IMR-90 (cell line): Measurements from ENCODE around the gene PCSK1N. TPM values are rescaled to one million over a fixed set of nuclear protein-coding genes. Genes with fewer than 3 reads are reported as not detected.
A peak's percentile ranks its signal among the peaks of the same experiment; 100 is the strongest.

Source experiments
- ATAC-seq: fragments of 200-7000 bp; cut with Tn5 transposase; 2 replicates; pipeline ENCODE4 v1.9.1; 2020; ENCODE audit warnings: low read depth, mild to moderate bottlenecking, moderate library complexity
- BruUV-seq: library from RNA; stranded (reverse); fragments of 400-500 nt; replicated peaks from 2 replicates; lab custom pipeline; 2021; lab: Mats Ljungman, UMichigan
- CTCF ChIA-PET: fragments of 300-600 bp; formaldehyde crosslinking; extraction: SDS; loops from one replicate; lab custom pipeline; 2021; ENCODE audit warnings: antibody characterized with exemption; lab: Yijun Ruan, JAX
- POLR2A ChIA-PET: fragments of 300-600 bp; sonication (Branson Sonifier 250); formaldehyde crosslinking; loops from one replicate; lab custom pipeline; 2022; ENCODE audit warnings: antibody characterized with exemption; ENCODE audit not compliant: unreplicated experiment; lab: Charles Lee
- DNase-seq: peaks from one replicate; pipeline ENCODE4 v3.0.0; 2013
- H2AFZ ChIP-seq: replicated peaks from 2 replicates; pipeline ENCODE3; 2013; ENCODE audit warnings: low read length, mild to moderate bottlenecking; ENCODE audit not compliant: poor library complexity
- H2AK5ac ChIP-seq: 2 replicates; pipeline ENCODE4 v1.6.1; 2013; ENCODE audit warnings: low read depth, low read length, inconsistent platforms
- H2AK9ac ChIP-seq: replicated peaks from 2 replicates; pipeline ENCODE3; 2013; ENCODE audit warnings: mild to moderate bottlenecking, low read depth, low read length, moderate library complexity; ENCODE audit not compliant: poor library complexity
- H2BK120ac ChIP-seq: 2 replicates; pipeline ENCODE4 v1.6.1; 2013; ENCODE audit warnings: low read depth, low read length, inconsistent platforms
- H2BK15ac ChIP-seq: 3 replicates; pipeline ENCODE4 v1.6.1; 2013; ENCODE audit warnings: low read depth, low read length, inconsistent platforms
- H2BK20ac ChIP-seq: 2 replicates; pipeline ENCODE4 v1.6.1; 2013; ENCODE audit warnings: low read depth, mild to moderate bottlenecking, inconsistent platforms, low read length, moderate library complexity
- H2BK5ac ChIP-seq: 2 replicates; pipeline ENCODE4 v1.6.1; 2013; ENCODE audit warnings: mild to moderate bottlenecking, low read depth, low read length, inconsistent platforms; ENCODE audit not compliant: poor library complexity, severe bottlenecking
- H3K14ac ChIP-seq: replicated peaks from 2 replicates; pipeline ENCODE4 v1.6.1; 2013; ENCODE audit warnings: low read depth, low read length, inconsistent platforms
- H3K18ac ChIP-seq: 2 replicates; pipeline ENCODE4 v1.6.1; 2013; ENCODE audit warnings: low read depth, low read length, control low read depth
- H3K23ac ChIP-seq: 2 replicates; pipeline ENCODE4 v1.6.1; 2013; ENCODE audit warnings: low read depth, low read length, inconsistent platforms
- H3K27ac ChIP-seq: 2 replicates; pipeline ENCODE4 v1.5.1; 2013; ENCODE audit warnings: mild to moderate bottlenecking, control low read depth, low read length; ENCODE audit not compliant: insufficient read depth
- H3K27me3 ChIP-seq: 2 replicates; pipeline ENCODE4 v1.6.1; 2013; ENCODE audit warnings: low read length; ENCODE audit not compliant: control insufficient read depth, insufficient read depth
- H3K36me3 ChIP-seq: 2 replicates; pipeline ENCODE4 v1.6.1; 2013; ENCODE audit warnings: low read length, mixed read lengths; ENCODE audit not compliant: control insufficient read depth, insufficient read depth
- H3K4ac ChIP-seq: 2 replicates; pipeline ENCODE4 v1.6.1; 2013; ENCODE audit warnings: low read depth, low read length, inconsistent platforms
- H3K4me1 ChIP-seq: 2 replicates; pipeline ENCODE4 v1.6.1; 2013; ENCODE audit warnings: low read length, mixed read lengths; ENCODE audit not compliant: control insufficient read depth, insufficient read depth
- H3K4me2 ChIP-seq: 2 replicates; pipeline ENCODE4 v1.6.1; 2013; ENCODE audit warnings: low read depth, mild to moderate bottlenecking, control low read depth, low read length, moderate library complexity
- H3K4me3 ChIP-seq: 2 replicates; pipeline ENCODE4 v1.5.1; 2013; ENCODE audit warnings: low read depth, mild to moderate bottlenecking, control low read depth, low read length, moderate library complexity; ENCODE audit not compliant: insufficient read depth
- H3K56ac ChIP-seq: 2 replicates; pipeline ENCODE4 v1.6.1; 2013; ENCODE audit warnings: low read length, inconsistent platforms; ENCODE audit not compliant: insufficient read depth; ENCODE audit errors: extremely low read depth
- H3K79me1 ChIP-seq, 2 experiments: 2 replicates each; pipeline ENCODE4 v1.6.1; 2013; ENCODE audit warnings: low read length in 2 of 2, inconsistent platforms in 1 of 2, low read depth in 1 of 2
- H3K9ac ChIP-seq: 2 replicates; pipeline ENCODE4 v1.6.1; 2013; ENCODE audit warnings: low read depth, low read length, control low read depth
- H3K9me1 ChIP-seq: 2 replicates; pipeline ENCODE4 v1.6.1; 2013; ENCODE audit warnings: low read length, inconsistent platforms; ENCODE audit not compliant: insufficient read depth
- H3K9me3 ChIP-seq: 2 replicates; pipeline ENCODE4 v1.6.1; 2013; ENCODE audit warnings: low read length; ENCODE audit not compliant: control insufficient read depth, insufficient read depth
- H4K20me1 ChIP-seq: 2 replicates; pipeline ENCODE4 v1.6.1; 2013; ENCODE audit warnings: low read length, inconsistent platforms; ENCODE audit not compliant: insufficient read depth
- H4K5ac ChIP-seq: 2 replicates; pipeline ENCODE4 v1.6.1; 2013; ENCODE audit warnings: mild to moderate bottlenecking, low read depth, low read length, control low read depth
- H4K8ac ChIP-seq, 2 experiments: 2 replicates each; pipeline ENCODE4 v1.6.1; 2013; ENCODE audit warnings: low read depth in 2 of 2, low read length in 2 of 2, control low read depth in 1 of 2, inconsistent platforms in 1 of 2
- H4K91ac ChIP-seq: 2 replicates; pipeline ENCODE4 v1.6.1; 2013; ENCODE audit warnings: low read depth, low read length, inconsistent platforms; ENCODE audit not compliant: insufficient read depth
- FOS ChIP-seq: fragments of 150-350 bp; IDR thresholded peaks from 2 replicates; pipeline ENCODE4 v1.6.1; 2016; ENCODE audit warnings: low read depth, low read length
- MAZ ChIP-seq: IDR thresholded peaks from 2 replicates; pipeline ENCODE4 v1.6.1; 2012; ENCODE audit warnings: low read depth, mild to moderate bottlenecking, low read length, improper control_type of control experiment, moderate library complexity, borderline replicate concordance
- WGBS, 2 experiments: methylation state at CpG; one replicate each; pipeline versions ENCODE4 v1.1.5 to v1.1.7; 2013; ENCODE audit warnings: missing lambda C conversion rate in 2 of 2; ENCODE audit not compliant: insufficient read length in 1 of 2; ENCODE audit errors: extremely low coverage in 2 of 2; 5-methylcytosine and 5-hydroxymethylcytosine counted together
- dilution Hi-C: fragments of 300-500 bp; cut with HindIII; formaldehyde crosslinking; loops from one replicate; pipeline ENCODE4 v1.14.3; 2018; ENCODE audit warnings: low sequenced_read_pairs; ENCODE audit not compliant: unreplicated experiment
- in situ Hi-C: fragments of 300-500 bp; cut with MboI; formaldehyde crosslinking; loops from 3 replicates; pipeline ENCODE4 v1.14.3; 2019; ENCODE audit warnings: low sequenced_read_pairs, inconsistent platforms, mixed read lengths
- intact Hi-C: fragments of 100-400 bp; cut with micrococcal nuclease; formaldehyde crosslinking; loops from 2 replicates; pipeline ENCODE4 v1.10.0; 2022
- polyA plus RNA-seq, 3 experiments: library from polyadenylated mRNA; depleted of rRNA; stranded (reverse); fragments of >200 nt; gene quantifications; 2 replicates each; pipeline ENCODE4 v1.2.3, GENCODE V29; 2012; ENCODE audit warnings: low replicate concordance in 1 of 3
- total RNA-seq: library from RNA; depleted of rRNA; stranded (reverse); fragments of >200 nt; gene quantifications from 2 replicates; pipeline ENCODE4 v1.2.3, GENCODE V29; 2012

Gene PCSK1N
- total and polyA plus RNA-seq, 2 of the 4 experiments (the other 2 are of a cell fraction) = 0.12 TPM; not detected in 1

DNA sequence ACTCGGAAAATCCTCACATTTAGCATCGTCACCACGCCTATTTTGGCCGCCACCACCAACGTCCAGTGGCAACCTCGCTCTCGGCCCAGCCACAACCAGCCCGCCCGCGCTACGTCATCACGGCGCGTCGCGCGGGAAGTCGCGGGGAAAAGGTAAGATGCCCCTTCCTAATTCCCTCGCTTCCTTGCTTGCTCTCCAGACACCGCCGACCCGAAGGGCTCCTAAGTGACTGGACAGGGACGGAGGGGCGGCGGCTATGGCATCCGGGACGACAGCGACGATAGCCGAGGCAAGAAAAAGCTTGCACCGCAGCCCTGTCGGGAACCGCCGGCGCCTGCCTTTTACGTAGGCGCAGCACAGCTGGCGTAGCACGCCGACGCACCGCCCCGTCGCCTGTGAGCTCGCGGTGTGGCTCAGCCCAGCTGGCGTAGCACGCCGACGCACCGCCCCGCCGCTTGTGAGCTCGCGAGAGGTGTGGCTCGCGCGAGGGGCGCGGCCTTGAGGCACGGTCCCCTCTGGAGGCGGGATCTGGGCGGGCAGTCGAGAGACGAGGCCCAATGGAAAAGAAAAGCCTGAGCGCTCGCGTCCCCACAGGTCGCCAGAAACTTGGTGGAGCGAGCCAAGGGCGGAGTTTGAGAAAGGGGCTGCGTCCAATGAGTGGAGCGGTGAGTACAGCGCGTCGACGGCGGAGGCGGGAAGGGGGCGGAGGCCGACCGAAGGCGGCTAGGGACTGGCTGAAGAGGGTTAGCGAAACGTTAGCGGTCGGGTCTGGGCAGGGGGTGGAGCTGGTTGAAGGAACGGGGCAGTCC is 33.9 kb downstream of the PCSK1N start, which contains the start of gene HDAC6:
HDAC6 (plus strand) TSS at position 788 of the 809 bp plus-strand sequence. CDS start 626 bp downstream, outside the sequence.
- intact Hi-C loops = loop anchor here (1.0 to 10.0 kb wide), 3 partner anchors 64 to 907 kb away; no protein-coding TSS in a partner anchor
- in situ Hi-C loops = no loop called here

More for the DNA sequence above, 33.9 kb downstream of the PCSK1N start, which contains the start of gene HDAC6:
- Histone ChIP-seq H2AK9ac (peak within 1 kb of the TSS; percentile 85), H4K91ac (peak within 1 kb of the TSS; percentile 98), H2BK15ac (peak within 1 kb of the TSS; percentile 70; the same call in 1 of the 3 replicates), H3K56ac (peak within 1 kb of the TSS; percentile 93), H3K9ac (peak within 1 kb of the TSS; percentile 71), H2AK5ac (peak within 1 kb of the TSS; percentile 79), H2BK5ac (peak within 1 kb of the TSS; percentile 92), H3K27me3 (no peaks in the 10 kb centered on the region), H3K79me1 (peaks cover 0 to 13% of the 10 kb centered on the region in 2 experiments; a peak in 1 of 4 replicates), H3K9me1 (peaks cover 10% of the 10 kb centered on the region; the same call in 1 of the 2 replicates), H3K27ac (peak within 1 kb of the TSS; percentile 89), H3K4me2 (peak within 1 kb of the TSS; percentile 87), H3K36me3 (peaks cover 2% of the 10 kb centered on the region; the same call in 1 of the 2 replicates), H3K18ac (peak within 1 kb of the TSS; percentile 70), H2BK120ac (peak within 1 kb of the TSS; percentile 97), H4K20me1 (no peaks in the 10 kb centered on the region), H3K9me3 (no peaks in the 10 kb centered on the region), H3K14ac (peak within 1 kb of the TSS; percentile 96), H3K4me3 (peak within 1 kb of the TSS; percentile 84), H2AFZ (peak within 1 kb of the TSS; percentile 100), H3K4ac (peak within 1 kb of the TSS; percentile 97), H2BK20ac (peak within 1 kb of the TSS; percentile 44; the same call in 1 of the 2 replicates), H3K4me1 (0 out of 2 replicates have a peak, but pooled peaks cover 3% of the 10 kb centered on the region), H4K5ac (peak within 1 kb of the TSS; percentile 92), H4K8ac (peak within 1 kb of the TSS; percentile 99 to 100), H3K23ac (peak within 1 kb of the TSS; percentile 8; the same call in 1 of the 2 replicates)
- peak; percentile 98 for DNase-seq
- no TSS peak for BruUV-seq
- 35% methylated on average over 63 of the region's 89 CpGs; no CpG with 5 or more reads in 1 of the 2 experiments for WGBS, 2 experiments
- ChIA-PET POLR2A (no interaction called here), CTCF (no interaction called here)
- TF ChIP-seq FOS (no peak), MAZ (0 out of 2 replicates have a peak, but pooled peaks have one; percentile 23)
- dilution Hi-C loops = no loop called here
- ATAC-seq = peak; percentile 88
